ENCODE data around the gene FERMT2.

DNA sequence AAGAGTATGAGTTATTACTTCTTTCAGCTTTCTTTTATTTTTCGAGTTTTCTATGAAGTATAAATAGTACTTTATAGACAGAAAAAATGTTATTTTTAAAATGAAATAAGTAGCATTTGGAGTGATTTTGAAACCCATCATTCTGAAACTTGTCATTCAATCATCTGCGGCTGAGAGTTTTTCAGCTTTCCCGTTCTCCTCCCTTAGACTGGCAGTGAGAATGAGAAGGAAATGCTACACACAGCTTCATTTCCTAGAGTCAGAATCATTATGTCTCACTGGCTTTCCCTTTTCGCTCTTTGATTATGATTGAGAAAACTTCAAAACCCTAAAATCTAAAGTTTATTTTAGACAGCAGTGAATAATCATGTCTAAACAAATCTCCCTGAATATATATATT is 125.8 kb downstream of the FERMT2 start:
- TF ChIP-seq POLR2A (IDR thresholded peaks at IDR 0.05; ENCODE audit: low read depth, low read length) (no peak), POLR2AphosphoS5 (IDR thresholded peaks at IDR 0.05; ENCODE audit: low read depth, low read length) (no peak)

All from GM12892 (cell line).